ENCODE data around the gene CDK8. TPM values are rescaled to one million over a fixed set of nuclear protein-coding genes. Genes with fewer than 3 reads are reported as not detected.

Gene CDK8
- polyA plus RNA-seq, 2 of the 4 experiments (the other 2 are of a cell fraction) = 9.9 to 20.9 TPM

- no peak overlapping the region for H3K4me2 ChIP-seq
- no peaks in the 10 kb centered on the region for H3K9me3 ChIP-seq
- H3K27ac ChIP-seq = no peak overlapping the region
- no peak overlapping the region for H3K4me3 ChIP-seq
- no peak for ATAC-seq
- no peak for FAIRE-seq
- WGBS (ENCODE audit: missing lambda C conversion rate) = 89% methylated on average over 4 of the region's 4 CpGs
- no peaks in the 10 kb centered on the region for H3K4me1 ChIP-seq
- no peak for DNase-seq (ENCODE audit: low read depth in 1 of 2, low spot score in 1 of 2)
- TF ChIP-seq RCOR1 (IDR thresholded peaks at IDR 0.05; ENCODE audit: low read depth, low read length) = no peak
- POLR2A ChIA-PET = no interaction called here
- CTCF ChIA-PET = no interaction called here
Observed at GRCh38 chr13:26382835-26383234, 128.9 kb downstream of the CDK8 start.

- POLR2A ChIA-PET = no interaction called here
- WGBS (ENCODE audit: missing lambda C conversion rate) = 89% methylated on average over 1 of the region's 1 CpG
- FAIRE-seq (no peak), ATAC-seq (no peak), DNase-seq (ENCODE audit: low read depth in 1 of 2, low spot score in 1 of 2) (no peak)
- TF ChIP-seq, protein P1, sequence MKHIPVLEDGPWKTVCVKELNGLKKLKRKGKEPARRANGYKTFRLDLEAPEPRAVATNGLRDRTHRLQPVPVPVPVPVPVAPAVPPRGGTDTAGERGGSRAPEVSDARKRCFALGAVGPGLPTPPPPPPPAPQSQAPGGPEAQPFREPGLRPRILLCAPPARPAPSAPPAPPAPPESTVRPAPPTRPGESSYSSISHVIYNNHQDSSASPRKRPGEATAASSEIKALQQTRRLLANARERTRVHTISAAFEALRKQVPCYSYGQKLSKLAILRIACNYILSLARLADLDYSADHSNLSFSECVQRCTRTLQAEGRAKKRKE (CRISPR knock-in tag; IDR thresholded peaks at IDR 0.05; ENCODE audit: low read depth) = no peak
- TF ChIP-seq MAFK (IDR thresholded peaks at IDR 0.05; ENCODE audit: partially characterized antibody) = peak; percentile 36
- Histone ChIP-seq H3K4me2 (no peak overlapping the region), H3K27ac (no peak overlapping the region), H3K9me3 (no peaks in the 10 kb centered on the region), H3K4me3 (no peak overlapping the region), H3K4me1 (no peaks in the 10 kb centered on the region)
- CTCF ChIA-PET = interaction anchor here (0.8 kb wide), 1 partner anchor 85 kb away, joined by 3 read pairs; no protein-coding TSS in a partner anchor
Observed at GRCh38 chr13:26384587-26384986, 130.7 kb downstream of the CDK8 start.

- 76% methylated on average over 1 of the region's 1 CpG for whole genome bisulfite sequencing (ENCODE audit: missing lambda C conversion rate)
- ChIA-PET CTCF (no interaction called here), POLR2A (no interaction called here)
- Histone ChIP-seq H3K4me1 (no peaks in the 10 kb centered on the region), H3K4me3 (no peak overlapping the region), H3K4me2 (no peak overlapping the region), H3K9me3 (no peaks in the 10 kb centered on the region), H3K27ac (no peak overlapping the region)
- TF ChIP-seq CEBPB (IDR thresholded peaks at IDR 0.05) = no peak
- TF ChIP-seq TP53 (CRISPR knock-in tag; IDR thresholded peaks at IDR 0.05) = no peak
- no peak for TF ChIP-seq ZC3H11A (IDR thresholded peaks at IDR 0.05)
- TF ChIP-seq, protein P2, sequence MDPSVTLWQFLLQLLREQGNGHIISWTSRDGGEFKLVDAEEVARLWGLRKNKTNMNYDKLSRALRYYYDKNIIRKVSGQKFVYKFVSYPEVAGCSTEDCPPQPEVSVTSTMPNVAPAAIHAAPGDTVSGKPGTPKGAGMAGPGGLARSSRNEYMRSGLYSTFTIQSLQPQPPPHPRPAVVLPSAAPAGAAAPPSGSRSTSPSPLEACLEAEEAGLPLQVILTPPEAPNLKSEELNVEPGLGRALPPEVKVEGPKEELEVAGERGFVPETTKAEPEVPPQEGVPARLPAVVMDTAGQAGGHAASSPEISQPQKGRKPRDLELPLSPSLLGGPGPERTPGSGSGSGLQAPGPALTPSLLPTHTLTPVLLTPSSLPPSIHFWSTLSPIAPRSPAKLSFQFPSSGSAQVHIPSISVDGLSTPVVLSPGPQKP (IDR thresholded peaks at IDR 0.05; ENCODE audit: low read depth, low read length) = no peak
- TF ChIP-seq, protein P3, sequence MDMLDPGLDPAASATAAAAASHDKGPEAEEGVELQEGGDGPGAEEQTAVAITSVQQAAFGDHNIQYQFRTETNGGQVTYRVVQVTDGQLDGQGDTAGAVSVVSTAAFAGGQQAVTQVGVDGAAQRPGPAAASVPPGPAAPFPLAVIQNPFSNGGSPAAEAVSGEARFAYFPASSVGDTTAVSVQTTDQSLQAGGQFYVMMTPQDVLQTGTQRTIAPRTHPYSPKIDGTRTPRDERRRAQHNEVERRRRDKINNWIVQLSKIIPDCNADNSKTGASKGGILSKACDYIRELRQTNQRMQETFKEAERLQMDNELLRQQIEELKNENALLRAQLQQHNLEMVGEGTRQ (IDR thresholded peaks at IDR 0.05) = no peak
- TF ChIP-seq FOSL2 (IDR thresholded peaks at IDR 0.05) = no peak
- no peak for TF ChIP-seq FOSL2 (CRISPR knock-in tag; IDR thresholded peaks at IDR 0.05)
- no peak for TF ChIP-seq EHMT2 (IDR thresholded peaks at IDR 0.05; ENCODE audit: low read depth)
- TF ChIP-seq, protein P4, sequence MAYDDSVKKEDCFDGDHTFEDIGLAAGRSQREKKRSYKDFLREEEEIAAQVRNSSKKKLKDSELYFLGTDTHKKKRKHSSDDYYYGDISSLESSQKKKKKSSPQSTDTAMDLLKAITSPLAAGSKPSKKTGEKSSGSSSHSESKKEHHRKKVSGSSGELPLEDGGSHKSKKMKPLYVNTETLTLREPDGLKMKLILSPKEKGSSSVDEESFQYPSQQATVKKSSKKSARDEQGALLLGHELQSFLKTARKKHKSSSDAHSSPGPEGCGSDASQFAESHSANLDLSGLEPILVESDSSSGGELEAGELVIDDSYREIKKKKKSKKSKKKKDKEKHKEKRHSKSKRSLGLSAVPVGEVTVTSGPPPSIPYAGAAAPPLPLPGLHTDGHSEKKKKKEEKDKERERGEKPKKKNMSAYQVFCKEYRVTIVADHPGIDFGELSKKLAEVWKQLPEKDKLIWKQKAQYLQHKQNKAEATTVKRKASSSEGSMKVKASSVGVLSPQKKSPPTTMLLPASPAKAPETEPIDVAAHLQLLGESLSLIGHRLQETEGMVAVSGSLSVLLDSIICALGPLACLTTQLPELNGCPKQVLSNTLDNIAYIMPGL (CRISPR knock-in tag; IDR thresholded peaks at IDR 0.05; ENCODE audit: borderline replicate concordance) = no peak
- TF ChIP-seq, protein P5, sequence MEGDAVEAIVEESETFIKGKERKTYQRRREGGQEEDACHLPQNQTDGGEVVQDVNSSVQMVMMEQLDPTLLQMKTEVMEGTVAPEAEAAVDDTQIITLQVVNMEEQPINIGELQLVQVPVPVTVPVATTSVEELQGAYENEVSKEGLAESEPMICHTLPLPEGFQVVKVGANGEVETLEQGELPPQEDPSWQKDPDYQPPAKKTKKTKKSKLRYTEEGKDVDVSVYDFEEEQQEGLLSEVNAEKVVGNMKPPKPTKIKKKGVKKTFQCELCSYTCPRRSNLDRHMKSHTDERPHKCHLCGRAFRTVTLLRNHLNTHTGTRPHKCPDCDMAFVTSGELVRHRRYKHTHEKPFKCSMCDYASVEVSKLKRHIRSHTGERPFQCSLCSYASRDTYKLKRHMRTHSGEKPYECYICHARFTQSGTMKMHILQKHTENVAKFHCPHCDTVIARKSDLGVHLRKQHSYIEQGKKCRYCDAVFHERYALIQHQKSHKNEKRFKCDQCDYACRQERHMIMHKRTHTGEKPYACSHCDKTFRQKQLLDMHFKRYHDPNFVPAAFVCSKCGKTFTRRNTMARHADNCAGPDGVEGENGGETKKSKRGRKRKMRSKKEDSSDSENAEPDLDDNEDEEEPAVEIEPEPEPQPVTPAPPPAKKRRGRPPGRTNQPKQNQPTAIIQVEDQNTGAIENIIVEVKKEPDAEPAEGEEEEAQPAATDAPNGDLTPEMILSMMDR (IDR thresholded peaks at IDR 0.05) = no peak
- TF ChIP-seq MAX (IDR thresholded peaks at IDR 0.05) = no peak
- ATAC-seq (no peak), DNase-seq (ENCODE audit: low read depth in 1 of 2, low spot score in 1 of 2) (no peak), FAIRE-seq (no peak)
Observed at GRCh38 chr13:26386026-26386425, 132.1 kb downstream of the CDK8 start.
